Naive thymus-derived CD8-positive, alpha-beta T cell (primary cell): Measurements from ENCODE around the gene PHF20. TPM values are rescaled to one million over a fixed set of nuclear protein-coding genes. Genes with fewer than 3 reads are reported as not detected.
"Not testable (repeated sequence)": the region's sequence is repeated elsewhere in the genome, so short reads cannot be mapped to it uniquely, and the experiment has no call there.

ENCODE experiments used
- ATAC-seq, 2 donors: fragments of 150-1000 bp; cut with Tn5 transposase in 1 of 2; sonication (Bioruptor Pico), chemical (Tn5 transposase) in 1 of 2; 1 replicate in 1 of 2; 2 replicates in 1 of 2; pipeline ENCODE4 v1.10.0; 2021; ENCODE audit warnings: mild to moderate bottlenecking in 2 of 2, moderate library complexity in 2 of 2
- POLR2A ChIA-PET: fragments of 350-600 bp; sonication (Branson Sonifier 250); formaldehyde crosslinking; loops from one replicate; lab custom pipeline; 2021; ENCODE audit warnings: antibody characterized with exemption; lab: Charles Lee
- DNase-seq, 10 donors: peaks; one replicate each; pipeline versions ENCODE4 v3.0.0 to v3.0.0-alpha.2; 2020 to 2022
- H3K27ac Mint-ChIP-seq, 10 donors: one replicate each; pipeline ENCODE4 v1.8.0; 2020 to 2022; ENCODE audit warnings: mild to moderate bottlenecking in 10 of 10, mixed read lengths in 10 of 10, moderate library complexity in 4 of 10, inconsistent platforms in 1 of 10
- H3K27me3 Mint-ChIP-seq, 5 donors: one replicate each; pipeline ENCODE4 v1.8.0; 2021 to 2022; ENCODE audit warnings: mixed read lengths in 5 of 5
- H3K36me3 Mint-ChIP-seq, 3 donors: one replicate each; pipeline ENCODE4 v1.8.0; 2020 to 2022; ENCODE audit warnings: mixed read lengths in 3 of 3, mild to moderate bottlenecking in 2 of 3, inconsistent platforms in 1 of 3
- H3K4me1 Mint-ChIP-seq, 4 donors: one replicate each; pipeline ENCODE4 v1.8.0; 2021 to 2022; ENCODE audit warnings: mixed read lengths in 4 of 4
- H3K4me3 Mint-ChIP-seq, 10 donors: one replicate each; pipeline ENCODE4 v1.8.0; 2020 to 2022; ENCODE audit warnings: mild to moderate bottlenecking in 10 of 10, mixed read lengths in 10 of 10, moderate library complexity in 6 of 10, inconsistent platforms in 1 of 10
- H3K9me3 Mint-ChIP-seq, 9 donors: one replicate each; pipeline ENCODE4 v1.8.0; 2020 to 2022; ENCODE audit warnings: mixed read lengths in 9 of 9, mild to moderate bottlenecking in 3 of 9, inconsistent platforms in 1 of 9, moderate library complexity in 1 of 9
- polyA plus RNA-seq, 3 donors: library from polyadenylated mRNA; unstranded; fragments of 300-500 nt; fragmentation: Illumina TruSeq; gene quantifications; one replicate each; pipeline ENCODE4 v1.2.3, GENCODE V29; 2021
- total RNA-seq, 8 experiments: library from RNA in 2 of 8; stranded (reverse) in 2 of 8; gene quantifications; one replicate each; pipeline ENCODE4 v1.2.3 and lab custom pipeline; 2021 to 2026

PHF20 gene
- total and polyA plus RNA-seq, 5 experiments from 2014 or later = 79.0 to 135 (median 114) TPM

DNA sequence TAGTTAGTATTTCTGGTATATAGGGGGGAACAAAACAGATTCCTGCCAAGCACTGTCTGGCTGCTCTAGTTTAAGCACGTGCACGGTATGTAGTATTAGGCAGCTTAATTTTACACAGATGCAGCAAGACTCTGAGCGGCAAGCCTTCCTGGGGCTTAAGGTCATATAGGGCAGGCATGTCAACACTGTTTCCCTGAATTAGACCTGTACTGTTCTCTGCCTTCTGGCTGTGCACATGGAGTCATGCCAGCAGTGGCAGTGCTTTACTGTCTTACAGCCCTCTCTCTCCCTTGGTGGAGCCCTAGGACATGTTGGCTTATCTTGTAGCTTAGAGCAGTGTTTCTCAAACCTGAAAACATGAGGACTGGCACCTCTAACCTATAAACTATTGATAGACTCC, 56.6 kb downstream of the PHF20 start:
- POLR2A ChIA-PET = no interaction called here
- Mint-ChIP-seq H3K4me3 (no peak overlapping the region), H3K36me3 (peaks cover 4 to 64% (median 9%) of the 10 kb centered on the region in 3 donors), H3K27ac (peak overlapping the region in 2 of 10 donors; percentile 31 to 47), H3K4me1 (peaks cover 30 to 52% (median 36%) of the 10 kb centered on the region in 4 donors), H3K9me3 (peaks cover 0 to 2% (median 0%) of the 10 kb centered on the region in 9 donors), H3K27me3 (no peaks in the 10 kb centered on the region)
- no peak for DNase-seq
- ATAC-seq = no peak

DNA sequence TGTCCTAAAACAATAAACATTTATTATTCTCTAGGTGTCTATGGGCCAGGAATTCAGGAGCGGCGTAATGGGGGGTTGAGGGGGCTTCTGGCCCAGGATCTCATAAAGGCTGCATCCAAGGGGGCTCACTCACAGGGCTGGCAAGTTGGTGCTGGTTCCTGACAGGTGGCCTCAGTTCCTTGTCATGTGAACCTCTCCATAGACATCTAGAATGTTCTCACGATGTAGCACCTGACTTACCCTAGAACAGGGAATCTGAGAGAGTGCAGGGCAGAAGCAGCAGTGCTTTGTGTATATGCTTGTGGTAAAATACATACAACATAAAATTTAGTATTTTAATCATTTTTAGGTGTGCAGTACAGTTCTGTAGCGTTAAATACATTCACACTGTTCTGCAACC, 57.1 kb downstream of the PHF20 start:
- Mint-ChIP-seq H3K9me3 (peaks cover 0 to 2% (median 0%) of the 10 kb centered on the region in 9 donors), H3K27ac (peak overlapping the region in 2 of 10 donors; percentile 10), H3K4me1 (peaks cover 30 to 53% (median 38%) of the 10 kb centered on the region in 4 donors), H3K4me3 (no peak overlapping the region), H3K36me3 (peaks cover 4 to 60% (median 7%) of the 10 kb centered on the region in 3 donors), H3K27me3 (no peaks in the 10 kb centered on the region)
- POLR2A ChIA-PET = no interaction called here
- ATAC-seq (no peak), DNase-seq (no peak)

DNA sequence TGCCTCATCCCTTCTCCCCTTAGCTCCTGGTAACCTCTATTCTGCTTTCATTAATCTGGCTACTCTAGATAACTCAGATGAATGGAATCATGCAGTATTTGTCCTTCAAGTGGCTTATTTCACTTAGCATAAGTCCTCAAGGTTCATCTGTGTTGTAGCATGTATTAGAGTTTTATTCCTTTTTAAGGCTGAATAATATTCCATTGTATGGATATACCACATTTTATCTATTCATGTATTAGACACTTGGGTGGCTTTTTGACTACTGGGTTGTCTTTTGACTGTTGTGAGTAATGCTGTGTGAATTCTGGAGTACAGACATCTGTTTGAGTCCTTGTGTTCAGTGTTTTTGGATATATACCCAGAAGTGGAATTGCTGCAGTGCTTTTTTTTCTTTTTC, 58.4 kb downstream of the PHF20 start:
- H3K36me3 Mint-ChIP-seq = peaks cover 4 to 58% (median 8%) of the 10 kb centered on the region in 3 donors

GRCh38 chr20:35831029-35831428, 59.2 kb downstream of the PHF20 start:
- H3K4me3 Mint-ChIP-seq = no peak overlapping the region
- no peak for ATAC-seq
- H3K9me3 Mint-ChIP-seq = peaks cover 0 to 2% (median 0%) of the 10 kb centered on the region in 9 donors
- POLR2A ChIA-PET = no interaction called here
- DNase-seq = no peak
- H3K27ac Mint-ChIP-seq = peak overlapping the region in 3 of 10 donors; percentile 23 to 84 (median 46)
- peaks cover 4 to 58% (median 9%) of the 10 kb centered on the region in 3 donors for H3K36me3 Mint-ChIP-seq
- H3K27me3 Mint-ChIP-seq = no peaks in the 10 kb centered on the region
- peaks cover 29 to 56% (median 44%) of the 10 kb centered on the region in 4 donors for H3K4me1 Mint-ChIP-seq

More for the DNA sequence above, 58.4 kb downstream of the PHF20 start:
- no peaks in the 10 kb centered on the region for H3K27me3 Mint-ChIP-seq
- no peak overlapping the region for H3K4me3 Mint-ChIP-seq
- H3K27ac Mint-ChIP-seq = peak overlapping the region in 3 of 10 donors; percentile 31 to 62 (median 37)
- ATAC-seq (no peak), DNase-seq (no peak)
- H3K9me3 Mint-ChIP-seq = peaks cover 0 to 2% (median 0%) of the 10 kb centered on the region in 9 donors
- POLR2A ChIA-PET = no interaction called here
- peaks cover 29 to 58% (median 43%) of the 10 kb centered on the region in 4 donors for H3K4me1 Mint-ChIP-seq

DNA sequence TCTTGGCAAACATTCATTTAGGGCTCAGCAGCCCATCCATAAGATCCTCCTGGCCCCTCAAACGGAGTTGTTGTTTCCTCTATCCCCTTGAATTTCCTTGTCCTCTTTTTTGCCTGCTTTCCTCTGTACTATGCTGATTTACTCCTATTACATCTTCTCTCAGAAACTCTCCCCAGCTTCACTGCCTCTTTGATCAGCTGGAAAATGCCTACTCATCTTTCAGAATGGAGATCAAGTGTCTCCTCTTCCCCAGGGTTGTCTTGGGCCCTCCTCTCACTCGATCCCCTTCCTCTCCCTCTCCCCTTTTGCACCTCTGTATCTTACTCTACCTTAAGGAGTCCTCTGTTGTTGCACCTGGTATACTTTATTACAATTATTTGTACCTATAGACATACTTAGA, 60.2 kb downstream of the PHF20 start:
- H3K27ac Mint-ChIP-seq = peak overlapping the region in 6 of 10 donors; percentile 1 to 75 (median 58)
- no peak for DNase-seq
- H3K4me1 Mint-ChIP-seq = peaks cover 24 to 50% (median 38%) of the 10 kb centered on the region in 4 donors
- H3K36me3 Mint-ChIP-seq = peaks cover 4 to 54% (median 9%) of the 10 kb centered on the region in 3 donors
- H3K4me3 Mint-ChIP-seq = no peak overlapping the region
- H3K9me3 Mint-ChIP-seq = peaks cover 0 to 2% (median 0%) of the 10 kb centered on the region in 9 donors
- H3K27me3 Mint-ChIP-seq = no peaks in the 10 kb centered on the region
- ATAC-seq = no peak
- POLR2A ChIA-PET = no interaction called here

- H3K4me3 Mint-ChIP-seq = peak overlapping the region in 1 of 10 donors; percentile 23
- ATAC-seq (no peak), DNase-seq (no peak)
- peaks cover 0 to 2% (median 0%) of the 10 kb centered on the region in 9 donors for H3K9me3 Mint-ChIP-seq
- peaks cover 4 to 47% (median 9%) of the 10 kb centered on the region in 3 donors for H3K36me3 Mint-ChIP-seq
- POLR2A ChIA-PET = no interaction called here
- no peaks in the 10 kb centered on the region for H3K27me3 Mint-ChIP-seq
- H3K4me1 Mint-ChIP-seq = peaks cover 21 to 55% (median 47%) of the 10 kb centered on the region in 4 donors
- H3K27ac Mint-ChIP-seq = peak overlapping the region in 6 of 10 donors; percentile 20 to 88 (median 56)
Observed at GRCh38 chr20:35833241-35833640, 61.4 kb downstream of the PHF20 start.

DNA sequence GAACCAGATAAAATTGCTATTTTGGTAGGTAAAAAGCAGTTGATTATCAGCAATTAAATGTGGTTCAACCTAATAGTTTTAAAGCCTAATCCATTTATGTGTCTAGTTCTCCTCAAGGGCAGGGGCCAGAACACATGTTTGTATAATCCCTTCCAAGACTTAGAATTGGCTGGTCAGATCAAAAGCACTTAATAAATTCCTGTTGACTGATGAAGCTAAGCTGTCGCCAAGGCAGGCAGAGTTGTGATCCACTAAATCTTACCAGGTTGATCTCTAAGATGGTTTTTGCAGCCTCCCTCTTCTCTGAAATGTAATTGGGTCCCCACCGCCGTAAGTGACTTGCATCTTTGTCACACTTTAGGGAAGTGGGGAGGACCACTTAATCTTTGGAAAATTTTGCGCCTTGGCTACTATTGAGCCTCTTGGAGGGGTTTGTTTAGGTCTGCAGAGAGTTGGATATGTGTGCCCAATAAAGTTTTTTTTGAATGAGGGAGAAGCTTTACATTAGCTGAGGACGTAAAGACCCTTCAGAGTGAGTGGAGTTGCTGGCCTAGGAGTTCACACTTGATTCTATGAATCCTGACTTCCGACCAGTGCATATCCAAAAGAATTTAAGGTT, 65.9 kb downstream of the PHF20 start:
- H3K27ac Mint-ChIP-seq = peak overlapping the region in 9 of 10 donors; percentile 9 to 78 (median 60)
- ATAC-seq (no peak), DNase-seq (no peak)
- no peaks in the 10 kb centered on the region for H3K27me3 Mint-ChIP-seq
- peaks cover 0 to 5% (median 0%) of the 10 kb centered on the region in 9 donors for H3K9me3 Mint-ChIP-seq
- no peak overlapping the region for H3K4me3 Mint-ChIP-seq
- peaks cover 15 to 63% (median 54%) of the 10 kb centered on the region in 4 donors for H3K4me1 Mint-ChIP-seq
- H3K36me3 Mint-ChIP-seq = peaks cover 4 to 29% (median 11%) of the 10 kb centered on the region in 3 donors
- POLR2A ChIA-PET = interaction anchor here (0.7 kb wide), 1 partner anchor 196 kb away, joined by 3 read pairs; no protein-coding TSS in a partner anchor

DNA sequence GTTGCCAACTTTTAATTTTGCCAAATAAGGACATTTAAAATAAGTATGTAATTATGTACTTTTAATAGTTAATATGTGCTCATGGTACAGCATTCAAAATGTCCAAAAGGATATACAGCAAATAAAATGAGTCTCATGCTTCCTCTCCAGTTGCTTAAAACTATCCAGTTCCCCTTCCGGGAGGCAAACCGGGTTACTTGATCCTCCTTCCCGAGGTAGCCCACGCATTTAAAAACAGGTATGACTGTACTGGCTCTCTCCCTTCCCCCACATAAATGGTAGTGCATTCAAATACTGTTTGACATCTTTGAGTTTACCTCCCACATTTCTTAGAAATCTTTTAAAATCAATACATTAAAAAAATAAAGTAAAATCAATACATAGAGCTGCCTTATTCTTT, 66.4 kb downstream of the PHF20 start:
- Mint-ChIP-seq H3K4me3 (no peak overlapping the region), H3K36me3 (peaks cover 4 to 35% (median 15%) of the 10 kb centered on the region in 3 donors), H3K27me3 (no peaks in the 10 kb centered on the region), H3K27ac (peak overlapping the region in 3 of 10 donors; percentile 20 to 61 (median 60)), H3K9me3 (peaks cover 0 to 6% (median 0%) of the 10 kb centered on the region in 9 donors), H3K4me1 (peaks cover 14 to 59% (median 52%) of the 10 kb centered on the region in 4 donors)
- ATAC-seq (no peak), DNase-seq (no peak)
- POLR2A ChIA-PET = interaction anchor here (0.7 kb wide), 2 partner anchors 45 to 75 kb away, joined by 3 to 4 read pairs; no protein-coding TSS in a partner anchor

DNA sequence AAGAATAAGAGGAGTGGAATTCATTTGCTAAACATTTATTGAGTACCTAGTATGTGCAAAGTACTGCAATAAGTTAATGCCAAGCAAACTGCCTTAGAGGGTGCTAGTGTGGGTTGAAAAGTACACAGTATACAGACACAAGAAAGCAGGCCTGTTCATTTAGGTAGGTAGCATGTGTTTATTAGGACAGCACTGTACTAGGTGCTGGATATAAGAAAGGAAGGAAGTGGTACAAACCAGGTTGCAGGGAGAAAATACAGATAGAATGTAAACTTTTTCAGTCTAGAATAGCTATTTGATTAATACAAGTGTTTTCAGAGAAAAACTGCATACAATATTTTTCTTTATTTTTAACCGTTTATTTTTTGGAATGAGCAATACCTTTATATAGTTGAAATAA, 68.1 kb downstream of the PHF20 start:
- Mint-ChIP-seq H3K27me3 (no peaks in the 10 kb centered on the region), H3K4me3 (peak overlapping the region in 6 of 10 donors; percentile 22 to 41 (median 35)), H3K27ac (peak overlapping the region; percentile 20 to 85 (median 62)), H3K36me3 (peaks cover 4 to 45% (median 28%) of the 10 kb centered on the region in 3 donors), H3K4me1 (peaks cover 9 to 47% (median 42%) of the 10 kb centered on the region in 4 donors), H3K9me3 (peaks cover 0 to 8% (median 2%) of the 10 kb centered on the region in 9 donors)
- ATAC-seq = peak; percentile 39 to 77
- DNase-seq = peak in 1 of 10 donors; percentile 5
- POLR2A ChIA-PET = interaction anchor here (0.6 to 1.8 kb wide), 3 partner anchors 16 to 100 kb away, joined by 5 to 9 read pairs (median 8); partner anchors contain the start of gene RBM39

GRCh38 chr20:35840421-35840820, 68.6 kb downstream of the PHF20 start:
- Mint-ChIP-seq H3K27me3 (no peaks in the 10 kb centered on the region), H3K4me3 (peak overlapping the region in 4 of 10 donors; percentile 12 to 64 (median 41)), H3K4me1 (peaks cover 9 to 44% (median 40%) of the 10 kb centered on the region in 4 donors), H3K9me3 (peaks cover 0 to 9% (median 2%) of the 10 kb centered on the region in 9 donors), H3K36me3 (peaks cover 4 to 47% (median 27%) of the 10 kb centered on the region in 3 donors), H3K27ac (peak overlapping the region in 8 of 10 donors; percentile 36 to 78 (median 61))
- POLR2A ChIA-PET = interaction anchor here (0.6 to 1.8 kb wide), 2 partner anchors 17 to 98 kb away, joined by 5 to 9 read pairs; partner anchors contain the start of gene RBM39
- DNase-seq = no peak
- peak in 1 of 2 donors; percentile 36 for ATAC-seq

- POLR2A ChIA-PET = no interaction called here
- ATAC-seq (no peak), DNase-seq (no peak)
- peaks cover 0 to 9% (median 2%) of the 10 kb centered on the region in 9 donors for H3K9me3 Mint-ChIP-seq
- H3K27me3 Mint-ChIP-seq = no peaks in the 10 kb centered on the region
- peaks cover 4 to 59% (median 31%) of the 10 kb centered on the region in 3 donors for H3K36me3 Mint-ChIP-seq
- H3K27ac Mint-ChIP-seq = peak overlapping the region in 1 of 10 donors; percentile 41
- peaks cover 12 to 40% (median 35%) of the 10 kb centered on the region in 4 donors for H3K4me1 Mint-ChIP-seq
- H3K4me3 Mint-ChIP-seq = no peak overlapping the region
Observed at GRCh38 chr20:35842361-35842760, 70.5 kb downstream of the PHF20 start.

- not testable (repeated sequence) for H3K27me3 Mint-ChIP-seq, H3K4me3 Mint-ChIP-seq, DNase-seq, ATAC-seq, H3K9me3 Mint-ChIP-seq
- Mint-ChIP-seq H3K4me1 (peaks cover 13 to 36% (median 27%) of the 10 kb centered on the region in 4 donors), H3K36me3 (peaks cover 4 to 75% (median 33%) of the 10 kb centered on the region in 3 donors), H3K27ac (peak overlapping the region in 1 of 10 donors; percentile 26)
- POLR2A ChIA-PET = interaction anchor here (1.0 kb wide), 1 partner anchor 102 kb away, joined by 4 read pairs; the partner anchor contains the start of gene RBM39
Observed at GRCh38 chr20:35843894-35844293, 72.1 kb downstream of the PHF20 start.
